Measurements from ENCODE around the gene CBFB.

DNA sequence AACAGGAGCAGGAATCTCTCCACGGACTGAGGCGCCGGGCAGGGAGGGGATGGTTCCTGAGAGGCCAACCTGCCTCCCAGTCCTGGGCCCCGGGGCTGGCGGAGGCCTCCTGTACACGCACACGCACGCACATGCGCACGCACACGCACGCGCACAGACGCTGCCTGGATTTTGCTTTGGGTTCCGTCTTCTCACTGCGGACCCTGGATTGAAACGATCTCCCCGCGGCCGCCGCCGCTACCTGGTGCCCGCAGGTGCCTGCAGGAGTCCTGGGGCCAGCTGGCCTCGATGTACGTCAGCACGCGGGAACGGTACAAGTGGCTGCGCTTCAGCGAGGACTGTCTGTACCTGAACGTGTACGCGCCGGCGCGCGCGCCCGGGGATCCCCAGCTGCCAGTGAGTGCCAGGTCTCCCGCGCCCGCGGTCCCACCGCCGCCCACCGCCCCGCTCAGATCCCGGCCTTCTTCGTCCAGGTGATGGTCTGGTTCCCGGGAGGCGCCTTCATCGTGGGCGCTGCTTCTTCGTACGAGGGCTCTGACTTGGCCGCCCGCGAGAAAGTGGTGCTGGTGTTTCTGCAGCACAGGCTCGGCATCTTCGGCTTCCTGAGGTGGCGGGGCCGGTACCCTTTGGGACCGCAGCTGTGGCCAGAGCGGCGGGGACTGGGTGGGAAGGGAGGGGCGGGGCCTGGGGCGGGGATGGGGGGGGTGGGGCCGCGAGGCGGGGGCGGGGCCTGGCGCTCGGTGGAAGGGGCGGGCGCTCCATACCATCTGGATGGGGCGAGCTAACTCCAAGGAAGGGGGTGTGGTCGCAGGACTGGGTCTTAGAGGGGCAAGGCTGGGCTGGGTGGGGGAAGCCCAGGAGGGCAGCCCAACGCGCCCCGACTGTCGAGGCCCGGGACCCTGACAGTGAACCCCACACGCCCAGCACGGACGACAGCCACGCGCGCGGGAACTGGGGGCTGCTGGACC, 28.3 kb upstream of the CBFB start:
- TF ChIP-seq, protein P1, sequence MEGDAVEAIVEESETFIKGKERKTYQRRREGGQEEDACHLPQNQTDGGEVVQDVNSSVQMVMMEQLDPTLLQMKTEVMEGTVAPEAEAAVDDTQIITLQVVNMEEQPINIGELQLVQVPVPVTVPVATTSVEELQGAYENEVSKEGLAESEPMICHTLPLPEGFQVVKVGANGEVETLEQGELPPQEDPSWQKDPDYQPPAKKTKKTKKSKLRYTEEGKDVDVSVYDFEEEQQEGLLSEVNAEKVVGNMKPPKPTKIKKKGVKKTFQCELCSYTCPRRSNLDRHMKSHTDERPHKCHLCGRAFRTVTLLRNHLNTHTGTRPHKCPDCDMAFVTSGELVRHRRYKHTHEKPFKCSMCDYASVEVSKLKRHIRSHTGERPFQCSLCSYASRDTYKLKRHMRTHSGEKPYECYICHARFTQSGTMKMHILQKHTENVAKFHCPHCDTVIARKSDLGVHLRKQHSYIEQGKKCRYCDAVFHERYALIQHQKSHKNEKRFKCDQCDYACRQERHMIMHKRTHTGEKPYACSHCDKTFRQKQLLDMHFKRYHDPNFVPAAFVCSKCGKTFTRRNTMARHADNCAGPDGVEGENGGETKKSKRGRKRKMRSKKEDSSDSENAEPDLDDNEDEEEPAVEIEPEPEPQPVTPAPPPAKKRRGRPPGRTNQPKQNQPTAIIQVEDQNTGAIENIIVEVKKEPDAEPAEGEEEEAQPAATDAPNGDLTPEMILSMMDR (conservative IDR thresholded peaks at IDR 0.05), result no peak
- no peak for TF ChIP-seq ZFX (IDR thresholded peaks at IDR 0.05)

Measured in C4-2B (cell line).